ENCODE results near the gene CCDC12. TPM values are rescaled to one million over a fixed set of nuclear protein-coding genes. Genes with fewer than 3 reads are reported as not detected.

Gene CCDC12
- total RNA-seq, 1 experiment from 2014 or later = 44.2 TPM

DNA sequence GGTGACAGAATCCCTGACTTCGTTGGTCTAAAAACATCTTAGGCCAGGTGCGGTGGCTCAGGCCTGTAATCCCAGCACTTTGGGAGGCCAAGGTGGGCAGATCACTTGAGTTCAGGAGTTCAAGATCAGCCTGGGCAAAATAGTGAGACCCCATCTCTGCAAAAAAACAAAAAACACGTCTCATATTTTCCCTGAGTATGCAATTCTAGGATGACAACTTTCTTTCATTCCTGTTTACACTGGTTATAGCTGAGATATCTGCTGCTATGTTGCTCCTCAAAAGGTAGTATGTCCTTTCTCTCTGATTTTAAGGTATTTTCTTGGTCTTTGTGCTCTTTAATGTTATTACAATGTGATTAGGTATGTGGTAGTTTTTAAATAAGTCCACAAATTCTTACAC, 59.7 kb downstream of the CCDC12 start:
- ChIA-PET CTCF (no interaction called here), POLR2A (ENCODE audit: unreplicated experiment) (no interaction called here)
- no peaks in the 10 kb centered on the region for H3K27me3 ChIP-seq (ENCODE audit: low read length)
- H3K9me3 ChIP-seq (ENCODE audit: low read length) = no peaks in the 10 kb centered on the region
- intact Hi-C loops (cut with micrococcal nuclease) = no loop called here
- peaks cover 54% of the 10 kb centered on the region for H3K36me3 ChIP-seq (ENCODE audit: low read depth, low read length)
- BruUV-seq (replicated peaks) = no TSS peak
- H3K27ac ChIP-seq (ENCODE audit: low read length) = no peak overlapping the region
- no peaks in the 10 kb centered on the region for H4K20me1 ChIP-seq (ENCODE audit: low read length)
- no peak overlapping the region for H3K9ac ChIP-seq (ENCODE audit: low read length)
- H3K9me2 ChIP-seq (replicated peaks; ENCODE audit: low read length) = no peaks in the 10 kb centered on the region
- peaks cover 5% of the 10 kb centered on the region; the same call in 1 of the 2 replicates for H3K4me1 ChIP-seq (ENCODE audit: insufficient read depth, low read length)
- H3K79me2 ChIP-seq (ENCODE audit: low read length) = no peaks in the 10 kb centered on the region
- H2AFZ ChIP-seq (ENCODE audit: low read length) = no peak overlapping the region
- TF ChIP-seq, protein P1, sequence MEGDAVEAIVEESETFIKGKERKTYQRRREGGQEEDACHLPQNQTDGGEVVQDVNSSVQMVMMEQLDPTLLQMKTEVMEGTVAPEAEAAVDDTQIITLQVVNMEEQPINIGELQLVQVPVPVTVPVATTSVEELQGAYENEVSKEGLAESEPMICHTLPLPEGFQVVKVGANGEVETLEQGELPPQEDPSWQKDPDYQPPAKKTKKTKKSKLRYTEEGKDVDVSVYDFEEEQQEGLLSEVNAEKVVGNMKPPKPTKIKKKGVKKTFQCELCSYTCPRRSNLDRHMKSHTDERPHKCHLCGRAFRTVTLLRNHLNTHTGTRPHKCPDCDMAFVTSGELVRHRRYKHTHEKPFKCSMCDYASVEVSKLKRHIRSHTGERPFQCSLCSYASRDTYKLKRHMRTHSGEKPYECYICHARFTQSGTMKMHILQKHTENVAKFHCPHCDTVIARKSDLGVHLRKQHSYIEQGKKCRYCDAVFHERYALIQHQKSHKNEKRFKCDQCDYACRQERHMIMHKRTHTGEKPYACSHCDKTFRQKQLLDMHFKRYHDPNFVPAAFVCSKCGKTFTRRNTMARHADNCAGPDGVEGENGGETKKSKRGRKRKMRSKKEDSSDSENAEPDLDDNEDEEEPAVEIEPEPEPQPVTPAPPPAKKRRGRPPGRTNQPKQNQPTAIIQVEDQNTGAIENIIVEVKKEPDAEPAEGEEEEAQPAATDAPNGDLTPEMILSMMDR (conservative IDR thresholded peaks at IDR 0.05; ENCODE audit: low read depth, low read length) = no peak
- TF ChIP-seq EZH2 (IDR thresholded peaks at IDR 0.05; ENCODE audit: low read length, unreplicated experiment) = no peak
- H3F3A ChIP-seq (ENCODE audit: low read length, unreplicated experiment) = no peaks in the 10 kb centered on the region
- H3K4me3 ChIP-seq (ENCODE audit: low read length) = no peak overlapping the region
- H3K4me2 ChIP-seq (ENCODE audit: low read length) = no peak overlapping the region
- DNase-seq (no peak), ATAC-seq (no peak)

DNA sequence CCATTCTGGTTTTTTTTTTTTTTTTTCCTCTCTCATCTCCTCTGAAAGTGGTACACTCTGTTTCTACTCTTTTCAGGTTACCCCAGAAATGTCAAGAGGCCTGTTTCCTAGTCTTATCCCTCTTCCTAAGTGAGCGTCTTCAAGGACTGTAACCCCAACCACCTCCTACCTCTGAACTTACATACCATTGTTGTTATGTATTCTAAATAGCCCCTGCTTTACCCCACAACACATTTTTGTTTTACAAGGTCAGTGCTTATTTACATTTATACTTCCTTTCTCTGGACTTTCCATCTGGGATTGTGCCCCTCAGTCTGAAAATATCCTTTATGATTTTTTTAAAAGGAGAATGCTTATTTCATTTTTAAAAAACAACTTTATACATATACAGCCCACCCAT, 60.3 kb downstream of the CCDC12 start:
- Histone ChIP-seq H3K27me3 (ENCODE audit: low read length) (no peaks in the 10 kb centered on the region), H3K4me1 (ENCODE audit: insufficient read depth, low read length) (peaks cover 5% of the 10 kb centered on the region; the same call in 1 of the 2 replicates), H3F3A (ENCODE audit: low read length, unreplicated experiment) (no peaks in the 10 kb centered on the region), H3K9ac (ENCODE audit: low read length) (no peak overlapping the region), H2AFZ (ENCODE audit: low read length) (no peak overlapping the region), H3K9me2 (replicated peaks; ENCODE audit: low read length) (no peaks in the 10 kb centered on the region), H4K20me1 (ENCODE audit: low read length) (no peaks in the 10 kb centered on the region), H3K36me3 (ENCODE audit: low read depth, low read length) (peaks cover 49% of the 10 kb centered on the region), H3K4me3 (ENCODE audit: low read length) (no peak overlapping the region), H3K27ac (ENCODE audit: low read length) (no peak overlapping the region), H3K9me3 (ENCODE audit: low read length) (no peaks in the 10 kb centered on the region), H3K79me2 (ENCODE audit: low read length) (no peaks in the 10 kb centered on the region), H3K4me2 (ENCODE audit: low read length) (no peak overlapping the region)
- ChIA-PET POLR2A (ENCODE audit: unreplicated experiment) (no interaction called here), CTCF (no interaction called here)
- no peak for ATAC-seq
- no peak for DNase-seq
- intact Hi-C loops (cut with micrococcal nuclease) = no loop called here
- no TSS peak for BruUV-seq (replicated peaks)
- TF ChIP-seq, protein P1 (conservative IDR thresholded peaks at IDR 0.05; ENCODE audit: low read depth, low read length) = no peak
- no peak for TF ChIP-seq EZH2phosphoT487 (IDR thresholded peaks at IDR 0.05; ENCODE audit: borderline replicate concordance, low read length)
- TF ChIP-seq EZH2 (IDR thresholded peaks at IDR 0.05; ENCODE audit: low read length, unreplicated experiment) = no peak

DNA sequence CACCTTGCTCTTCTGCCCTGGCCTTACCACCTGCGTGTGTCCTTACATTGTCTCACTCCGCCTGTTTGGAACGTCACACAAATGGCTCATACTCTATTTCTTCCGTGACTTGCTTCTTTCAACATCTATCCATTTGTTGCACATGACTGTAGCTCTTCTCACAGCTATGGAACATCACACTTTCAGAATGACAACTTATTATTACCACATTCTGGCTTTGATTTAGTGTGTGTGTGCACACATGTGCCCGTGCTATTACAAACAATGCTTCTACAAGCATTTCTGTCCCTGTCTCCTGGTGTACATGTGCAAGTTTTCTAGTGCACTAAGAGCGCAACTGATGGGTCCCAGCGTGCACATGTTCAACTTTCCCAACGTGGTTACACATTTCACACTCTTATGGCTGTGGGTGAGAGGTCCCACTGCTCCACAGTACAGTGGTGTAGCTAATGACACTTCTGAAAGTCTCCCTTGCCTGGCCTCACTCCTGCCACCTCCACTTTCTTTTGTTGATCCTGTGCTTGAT, 61.2 kb downstream of the CCDC12 start:
- Histone ChIP-seq H3K79me2 (ENCODE audit: low read length) (no peaks in the 10 kb centered on the region), H3K36me3 (ENCODE audit: low read depth, low read length) (peaks cover 40% of the 10 kb centered on the region), H4K20me1 (ENCODE audit: low read length) (no peaks in the 10 kb centered on the region), H3F3A (ENCODE audit: low read length, unreplicated experiment) (no peaks in the 10 kb centered on the region), H2AFZ (ENCODE audit: low read length) (no peak overlapping the region), H3K4me2 (ENCODE audit: low read length) (no peak overlapping the region), H3K27ac (ENCODE audit: low read length) (no peak overlapping the region), H3K4me1 (ENCODE audit: insufficient read depth, low read length) (peaks cover 5% of the 10 kb centered on the region; the same call in 1 of the 2 replicates), H3K4me3 (ENCODE audit: low read length) (no peak overlapping the region), H3K9me3 (ENCODE audit: low read length) (no peaks in the 10 kb centered on the region), H3K9me2 (replicated peaks; ENCODE audit: low read length) (no peaks in the 10 kb centered on the region), H3K9ac (ENCODE audit: low read length) (no peak overlapping the region), H3K27me3 (ENCODE audit: low read length) (no peaks in the 10 kb centered on the region)
- CTCF ChIA-PET = interaction anchor here (0.7 kb wide), 1 partner anchor 87 kb away, joined by 3 read pairs; no protein-coding TSS in a partner anchor
- POLR2A ChIA-PET (ENCODE audit: unreplicated experiment) = no interaction called here
- no peak for DNase-seq
- TF ChIP-seq EZH2 (IDR thresholded peaks at IDR 0.05; ENCODE audit: low read length, unreplicated experiment) (no peak), EZH2phosphoT487 (IDR thresholded peaks at IDR 0.05; ENCODE audit: borderline replicate concordance, low read length) (no peak)
- TF ChIP-seq, protein P1 (conservative IDR thresholded peaks at IDR 0.05; ENCODE audit: low read depth, low read length) = no peak
- no TSS peak for BruUV-seq (replicated peaks)
- ATAC-seq = no peak
- intact Hi-C loops (cut with micrococcal nuclease) = no loop called here
